Stimulated activated CD8-positive, alpha-beta memory T cell treated with anti-CD3 and anti-CD28 coated beads, Interleukin-15, amount 100 ng/mL, for 1 hour (primary cell): ENCODE data around the gene TCTN1.
A peak's percentile ranks its signal among the peaks of the same experiment; 100 is the strongest.
"Not testable (repeated sequence)": the region's sequence is repeated elsewhere in the genome, so short reads cannot be mapped to it uniquely, and the experiment has no call there.

Source experiments
- DNase-seq: peaks from one replicate; pipeline ENCODE4 v3.0.0-alpha.2; 2020; ENCODE audit warnings: low read depth

The TCTN1 gene

GRCh38 chr12:110613771-110614684 lies at the start of gene TCTN1:
Gene TCTN1, plus strand, starts transcription at chr12:110614129. Its CDS starts 54 bp downstream, at chr12:110614183.
- peak; percentile 93 for DNase-seq

DNA sequence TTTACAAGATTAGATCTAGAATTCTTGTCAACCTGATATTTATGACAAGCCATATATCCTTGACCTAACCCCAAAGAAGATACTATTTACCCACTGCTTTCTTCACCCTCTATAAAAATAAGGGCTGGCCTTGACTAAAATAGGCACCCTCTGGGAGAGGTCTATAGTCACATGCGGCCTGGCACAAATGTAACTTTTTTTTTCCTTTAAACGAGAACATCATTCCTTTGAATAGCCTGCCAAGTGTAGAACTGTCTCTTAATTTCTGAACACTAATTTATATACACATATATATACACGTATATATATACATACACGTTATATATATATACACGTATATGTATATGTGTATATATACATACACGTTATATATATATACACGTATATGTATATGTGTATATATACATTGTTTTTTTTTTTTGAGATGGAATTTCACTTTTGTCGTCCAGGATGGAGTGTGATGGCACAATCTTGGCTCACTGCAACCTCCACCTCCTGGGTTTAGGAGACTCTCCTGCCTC lies 49.4 kb upstream of the TCTN1 start:
- DNase-seq = no peak

GRCh38 chr12:110565894-110566871 lies 47.7 kb upstream of the TCTN1 start:
- no peak for DNase-seq

DNA sequence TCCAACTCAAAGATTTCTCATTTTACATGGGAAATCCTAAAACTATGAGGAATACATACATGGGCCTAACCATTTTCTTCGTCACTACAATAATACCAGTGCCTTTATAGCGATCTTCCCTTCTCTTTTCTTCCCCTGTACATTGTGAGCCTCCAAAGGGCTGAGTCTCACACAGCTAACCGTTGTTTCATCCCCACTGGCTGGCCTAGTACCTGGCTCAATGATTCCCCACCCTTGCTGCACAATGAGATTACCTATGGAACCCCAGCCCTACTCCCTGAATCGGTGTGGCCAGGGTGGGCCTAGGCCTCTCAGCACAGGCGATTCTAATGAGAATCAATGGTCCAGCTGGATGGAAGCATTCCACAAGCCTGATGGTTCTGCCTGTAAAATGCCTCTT lies 46.9 kb upstream of the TCTN1 start:
- no peak for DNase-seq

DNA sequence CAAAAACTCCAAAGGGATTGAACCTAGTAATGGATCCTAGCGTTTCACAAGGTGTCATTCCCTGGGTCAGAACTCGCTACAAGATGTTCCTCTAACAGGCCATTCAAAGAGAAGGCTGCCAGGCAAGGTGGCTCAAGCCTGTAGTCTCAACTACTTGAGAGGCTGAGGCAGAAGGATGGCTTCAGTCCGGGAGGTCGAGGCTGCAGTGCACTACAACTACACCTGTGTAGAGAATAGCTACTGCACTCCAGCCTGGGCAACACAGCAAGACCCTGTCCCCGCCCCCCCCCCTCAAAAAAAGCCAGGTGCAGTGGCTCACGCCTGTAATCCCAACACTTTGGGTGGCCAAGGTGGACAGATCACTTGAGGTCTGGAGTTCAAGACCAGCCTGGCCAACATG lies 45.2 kb upstream of the TCTN1 start:
- no peak for DNase-seq

- not testable (repeated sequence) for DNase-seq
Observed at GRCh38 chr12:110569838-110570237, 44.1 kb upstream of the TCTN1 start.

DNA sequence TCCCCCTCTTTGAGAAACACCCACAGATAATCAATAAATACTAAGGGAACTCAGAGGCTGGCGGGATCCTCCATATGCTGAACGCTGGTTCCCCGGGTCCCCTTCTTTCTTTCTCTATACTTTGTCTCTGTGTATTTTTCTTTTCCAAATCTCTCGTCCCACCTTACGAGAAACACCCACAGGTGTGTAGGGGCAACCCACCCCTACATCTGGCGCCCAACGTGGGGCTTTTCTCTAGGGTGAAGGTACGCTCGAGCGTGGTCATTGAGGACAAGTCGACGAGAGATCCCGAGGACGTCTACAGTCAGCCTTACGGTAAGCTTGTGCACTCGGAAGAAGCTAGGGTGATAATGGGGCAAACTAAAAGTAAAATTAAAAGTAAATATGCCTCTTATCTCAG lies 43.1 kb upstream of the TCTN1 start:
- not testable (repeated sequence) for DNase-seq

GRCh38 chr12:110574044-110574443 lies 39.9 kb upstream of the TCTN1 start:
- no peak for DNase-seq

DNA sequence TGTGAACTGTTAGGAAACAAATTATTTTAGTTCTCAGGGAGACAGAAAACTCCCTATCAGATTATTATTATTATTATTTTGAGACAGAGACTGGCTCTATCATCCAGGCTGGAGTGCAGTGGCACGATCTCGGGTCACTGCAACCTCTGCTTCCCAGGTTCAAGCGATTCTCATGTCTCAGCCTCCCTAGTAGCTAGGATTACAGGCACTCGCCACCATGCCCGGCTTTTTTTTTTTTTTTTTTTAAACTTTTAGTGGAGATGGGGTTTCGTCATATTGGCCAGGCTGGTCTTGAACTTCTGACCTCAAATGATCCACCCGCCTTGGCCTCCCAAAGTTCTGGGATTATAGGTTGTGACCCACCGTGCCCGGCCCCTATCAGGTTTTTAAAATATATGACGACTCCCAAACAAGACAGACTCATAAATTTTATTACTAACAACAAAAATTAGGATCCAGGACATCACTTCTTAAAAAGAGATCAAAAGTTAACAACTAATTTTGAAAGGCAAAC lies 39.2 kb upstream of the TCTN1 start:
- DNase-seq = not testable (repeated sequence)

DNA sequence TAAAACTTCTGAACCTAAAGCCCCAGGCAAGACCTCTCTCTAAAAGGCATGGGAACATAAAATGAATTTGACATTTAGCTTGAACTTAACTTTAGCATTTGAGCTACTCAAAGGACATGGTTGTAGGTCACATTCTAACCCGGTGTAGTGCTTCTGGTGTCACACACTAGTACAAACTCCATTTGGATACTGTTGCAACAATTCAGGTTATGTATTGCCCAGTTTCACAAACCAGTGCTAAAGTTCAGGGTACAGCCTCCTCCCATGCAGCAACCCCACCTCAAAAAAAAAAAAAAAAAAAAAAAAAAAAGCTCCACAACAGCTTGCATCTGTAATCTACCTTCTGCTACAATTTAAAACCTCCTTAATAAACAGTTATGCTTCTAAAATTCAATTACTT lies 38.6 kb upstream of the TCTN1 start:
- DNase-seq = no peak

DNA sequence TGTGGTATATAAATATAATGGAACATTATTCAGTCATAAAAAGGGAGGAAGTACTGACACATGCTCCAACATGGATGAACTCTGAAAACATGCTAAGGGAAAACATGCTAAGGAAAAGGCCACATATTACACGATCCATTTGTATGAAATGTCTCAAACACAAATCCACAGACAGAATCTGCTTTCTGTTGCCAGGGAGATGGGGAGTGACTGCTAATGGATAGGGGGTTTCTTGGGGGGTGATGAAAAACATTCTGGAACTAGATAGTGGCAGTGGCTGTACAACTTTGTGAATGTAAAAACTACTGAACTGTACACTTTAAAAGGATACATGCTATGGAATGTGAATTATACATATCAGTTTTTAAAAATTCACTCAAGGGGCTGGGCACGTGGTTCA lies 37.4 kb upstream of the TCTN1 start:
- no peak for DNase-seq

DNA sequence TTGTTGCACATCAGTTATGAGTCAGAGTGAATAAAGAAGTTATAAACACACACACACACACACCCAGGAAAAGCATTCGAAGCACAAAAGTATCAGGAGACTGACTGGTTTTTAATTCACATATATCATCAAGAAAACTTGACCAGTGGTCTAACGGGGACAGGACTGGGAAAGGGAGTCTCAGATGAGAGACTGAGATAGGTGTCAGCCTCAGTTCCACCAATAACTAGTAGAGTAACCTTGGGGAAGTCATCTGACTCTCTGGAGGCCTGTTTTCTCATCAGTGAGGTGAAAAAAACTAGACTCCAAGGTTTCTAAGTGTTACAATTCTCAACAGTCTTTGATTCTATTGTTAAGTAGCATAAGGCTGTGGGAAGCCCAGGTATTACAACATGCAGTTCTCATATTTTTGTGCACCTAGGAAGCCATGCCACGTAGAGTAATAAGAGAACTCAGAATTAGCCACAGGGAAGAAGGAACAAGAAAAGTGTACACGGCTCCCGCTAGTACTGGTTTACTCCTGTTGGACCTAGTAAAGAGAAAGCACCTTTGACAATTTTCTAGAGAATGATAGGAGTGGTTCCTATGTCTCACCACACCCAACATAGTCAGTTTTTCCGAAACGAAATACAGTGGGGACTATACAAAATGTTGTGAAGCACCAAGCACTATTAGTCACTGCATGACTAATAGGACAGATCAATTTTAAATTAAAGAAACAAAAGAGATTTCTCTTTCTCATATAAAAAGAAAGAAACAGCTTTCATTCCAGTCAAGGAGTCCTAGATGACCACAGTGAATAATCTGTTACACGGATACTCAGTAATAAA lies 35.9 kb upstream of the TCTN1 start:
- peak; percentile 13 for DNase-seq

DNA sequence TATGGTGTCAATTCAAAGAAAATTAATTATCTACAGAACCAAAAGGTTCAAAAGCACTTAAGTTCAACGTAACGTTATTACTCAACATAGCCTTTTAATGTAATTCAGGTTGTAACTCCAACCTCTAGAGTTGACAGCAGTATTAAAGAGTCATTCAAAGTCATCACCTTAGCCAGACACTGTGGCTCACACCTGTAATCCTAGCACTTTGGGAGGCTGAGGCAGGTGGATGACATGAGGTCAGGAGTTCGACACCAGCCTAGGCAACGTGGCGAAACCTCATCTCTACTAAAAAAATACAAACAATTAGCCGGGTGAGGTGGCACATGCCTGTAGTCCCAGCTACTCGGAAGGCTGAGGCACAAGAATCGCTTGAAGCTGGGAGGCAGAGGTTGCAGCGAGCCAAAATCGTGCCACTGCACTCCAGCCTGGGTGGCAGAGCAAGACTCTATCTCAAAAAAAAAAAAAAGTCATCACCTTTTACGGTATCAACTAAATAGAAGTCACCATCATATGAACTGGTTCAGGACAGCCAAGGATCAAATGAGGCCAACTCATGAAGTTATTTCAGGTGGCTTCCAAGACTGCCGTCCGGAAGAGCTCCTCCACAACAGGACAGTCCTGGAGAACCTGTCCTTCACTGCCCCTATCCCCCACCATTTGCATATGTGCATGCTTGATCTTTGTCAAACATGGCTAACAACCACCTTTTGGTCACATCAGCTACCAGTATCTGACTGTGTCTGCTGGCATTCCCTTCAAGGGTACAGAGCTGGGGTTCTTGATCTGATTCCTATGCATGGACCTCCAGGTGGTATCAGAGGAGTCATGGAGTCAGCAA lies 35.0 kb upstream of the TCTN1 start:
- DNase-seq = no peak

- DNase-seq = no peak
Observed at GRCh38 chr12:110579535-110580253, 34.2 kb upstream of the TCTN1 start.

DNA sequence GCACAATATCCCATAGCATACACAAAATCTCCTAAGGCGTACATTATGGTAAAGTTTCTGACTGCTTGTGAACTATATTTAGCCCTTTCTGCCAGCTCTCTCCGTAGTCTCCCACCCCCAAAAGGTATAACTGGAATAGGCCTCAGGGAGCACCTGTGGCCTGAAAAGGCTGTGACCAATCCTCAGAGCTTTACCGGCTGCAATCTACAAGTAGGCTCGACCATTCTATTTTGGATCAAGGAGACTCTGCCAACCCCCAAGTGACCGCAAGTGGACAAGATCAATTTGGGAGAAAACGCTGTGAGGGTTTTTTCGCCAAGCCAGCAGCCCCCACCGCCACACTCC lies 32.0 kb upstream of the TCTN1 start:
- no peak for DNase-seq

- peak; percentile 57 for DNase-seq
Observed at GRCh38 chr12:110582276-110583136, 31.4 kb upstream of the TCTN1 start.

GRCh38 chr12:110583137-110584059 lies 30.5 kb upstream of the TCTN1 start, which contains the start of gene PPTC7:
Gene PPTC7, minus strand, starts transcription at chr12:110583318. Its CDS starts 287 bp downstream, at chr12:110583031.
- peak; percentile 95 for DNase-seq
